Lower leg skin (tissue), 3 donors: ENCODE measurements around the gene GPATCH2.

Experiments used
- CTCF ChIP-seq, 3 donors: fragments of 450-650 bp; IDR thresholded peaks; one replicate each; pipeline ENCODE4 v1.5.1; 2016; ENCODE audit warnings: antibody characterized with exemption in 3 of 3, mild to moderate bottlenecking in 3 of 3, moderate library complexity in 2 of 3
- POLR2A ChIP-seq, 2 donors: fragments of 450-650 bp; IDR thresholded peaks; one replicate each; pipeline ENCODE4 v1.6.1; 2016 to 2017; ENCODE audit warnings: antibody characterized with exemption in 2 of 2, mild to moderate bottlenecking in 1 of 2, moderate library complexity in 1 of 2

- TF ChIP-seq CTCF (IDR thresholded peaks at IDR 0.05) (no peak), POLR2A (IDR thresholded peaks at IDR 0.05) (no peak)
Measured at GRCh38 chr1:217617126-217617525, 13.8 kb downstream of the GPATCH2 start.
